ENCODE results near the gene OR2G2. TPM values are rescaled to one million over a fixed set of nuclear protein-coding genes. Genes with fewer than 3 reads are reported as not detected.

Gene OR2G2
- total RNA-seq, 4 donors from 2014 or later, result not detected

DNA sequence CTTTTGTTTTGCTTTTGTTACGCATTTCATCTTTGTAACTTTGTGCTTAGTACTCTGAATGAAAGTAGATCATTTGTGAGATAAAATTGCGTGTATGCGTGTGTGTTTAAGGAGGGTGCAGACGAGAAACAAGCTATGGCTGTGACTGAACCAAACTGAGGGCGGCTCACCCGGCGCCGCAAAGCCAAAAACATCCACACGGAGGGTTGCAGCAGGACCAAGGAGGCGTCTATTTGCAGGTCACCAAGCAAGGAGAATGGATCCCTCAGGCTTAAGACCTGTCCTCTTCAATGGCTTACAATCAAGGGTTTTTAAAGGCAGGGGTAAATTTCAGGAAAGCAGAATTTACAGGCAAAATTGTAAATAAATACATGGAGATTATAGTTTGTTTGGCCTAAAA is 26.4 kb upstream of the OR2G2 start:
- H3K27ac ChIP-seq, result no peak overlapping the region
- H3K9me3 ChIP-seq, result no peaks in the 10 kb centered on the region
- WGBS, 2 donors, result 74 to 75% methylated on average over 10 of the region's 10 CpGs
- no peaks in the 10 kb centered on the region for H3K27me3 ChIP-seq
- no peak for DNase-seq
- intact Hi-C loops (cut with DNase I), result no loop called here
- H3K4me1 ChIP-seq, result no peaks in the 10 kb centered on the region
- no peak overlapping the region for H3K4me3 ChIP-seq (replicated peaks in 1 of 3)
- H3K36me3 ChIP-seq, result no peaks in the 10 kb centered on the region
- TF ChIP-seq, protein P1, sequence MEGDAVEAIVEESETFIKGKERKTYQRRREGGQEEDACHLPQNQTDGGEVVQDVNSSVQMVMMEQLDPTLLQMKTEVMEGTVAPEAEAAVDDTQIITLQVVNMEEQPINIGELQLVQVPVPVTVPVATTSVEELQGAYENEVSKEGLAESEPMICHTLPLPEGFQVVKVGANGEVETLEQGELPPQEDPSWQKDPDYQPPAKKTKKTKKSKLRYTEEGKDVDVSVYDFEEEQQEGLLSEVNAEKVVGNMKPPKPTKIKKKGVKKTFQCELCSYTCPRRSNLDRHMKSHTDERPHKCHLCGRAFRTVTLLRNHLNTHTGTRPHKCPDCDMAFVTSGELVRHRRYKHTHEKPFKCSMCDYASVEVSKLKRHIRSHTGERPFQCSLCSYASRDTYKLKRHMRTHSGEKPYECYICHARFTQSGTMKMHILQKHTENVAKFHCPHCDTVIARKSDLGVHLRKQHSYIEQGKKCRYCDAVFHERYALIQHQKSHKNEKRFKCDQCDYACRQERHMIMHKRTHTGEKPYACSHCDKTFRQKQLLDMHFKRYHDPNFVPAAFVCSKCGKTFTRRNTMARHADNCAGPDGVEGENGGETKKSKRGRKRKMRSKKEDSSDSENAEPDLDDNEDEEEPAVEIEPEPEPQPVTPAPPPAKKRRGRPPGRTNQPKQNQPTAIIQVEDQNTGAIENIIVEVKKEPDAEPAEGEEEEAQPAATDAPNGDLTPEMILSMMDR (IDR thresholded peaks at IDR 0.05), result no peak
- no peak for TF ChIP-seq POLR2A (IDR thresholded peaks at IDR 0.05)

DNA sequence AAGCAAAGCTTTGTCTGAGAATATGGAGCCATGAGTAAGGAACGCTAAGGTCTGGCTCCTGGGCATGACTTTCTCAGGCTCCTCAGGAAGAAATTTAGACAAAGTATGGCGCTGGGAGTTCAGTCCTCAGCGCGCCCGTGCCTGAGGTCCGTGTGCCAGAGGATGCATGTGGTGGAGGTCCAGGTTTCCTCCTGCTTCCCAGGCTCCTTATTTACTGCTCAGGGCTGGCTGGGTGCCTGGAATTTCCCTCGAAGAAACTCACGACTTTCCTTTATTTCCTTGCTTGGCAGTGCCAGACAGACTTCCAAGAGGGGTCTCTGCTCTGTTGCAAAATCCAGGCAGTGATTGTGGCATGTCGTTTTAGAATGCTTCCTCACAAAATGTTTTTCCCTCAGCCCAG is 26.0 kb upstream of the OR2G2 start:
- 45 to 69% methylated on average over 9 of the region's 9 CpGs for WGBS, 2 donors
- Histone ChIP-seq H3K27me3 (no peaks in the 10 kb centered on the region), H3K4me1 (no peaks in the 10 kb centered on the region)

DNA sequence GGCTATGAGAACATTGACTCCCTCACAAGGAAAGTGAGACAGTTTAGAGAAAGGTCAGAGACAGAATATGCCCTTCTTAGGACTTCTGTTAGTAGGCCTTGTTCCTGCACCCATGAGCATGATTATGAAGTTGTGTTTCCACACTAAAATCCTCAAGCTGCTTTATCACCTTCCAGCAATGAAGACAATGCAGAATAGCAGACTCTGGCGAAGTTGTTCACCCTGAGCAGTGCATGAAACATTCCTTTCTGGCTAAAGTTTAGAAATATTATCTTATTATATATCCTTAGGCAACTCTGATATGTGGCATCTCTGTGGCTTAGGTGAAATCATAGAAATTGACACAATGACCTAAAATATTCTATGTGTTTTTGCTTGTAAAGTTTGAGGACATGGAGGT is 13.9 kb upstream of the OR2G2 start:
- no peak overlapping the region for H3K4me3 ChIP-seq (replicated peaks in 1 of 3)
- no peaks in the 10 kb centered on the region for H3K27me3 ChIP-seq
- no peaks in the 10 kb centered on the region for H3K36me3 ChIP-seq
- intact Hi-C loops (cut with DNase I), result no loop called here
- TF ChIP-seq, protein P1 (IDR thresholded peaks at IDR 0.05), result no peak
- TF ChIP-seq POLR2A (IDR thresholded peaks at IDR 0.05), result no peak
- no peaks in the 10 kb centered on the region for H3K4me1 ChIP-seq
- H3K27ac ChIP-seq, result no peak overlapping the region
- no peaks in the 10 kb centered on the region for H3K9me3 ChIP-seq
- no peak for DNase-seq
- 61 to 81% methylated on average over 1 of the region's 1 CpG for WGBS, 2 donors

More for the DNA sequence above, 26.0 kb upstream of the OR2G2 start:
- intact Hi-C loops (cut with DNase I), result no loop called here
- DNase-seq, result no peak
- no peak overlapping the region for H3K4me3 ChIP-seq (replicated peaks in 1 of 3)
- H3K27ac ChIP-seq, result no peak overlapping the region
- H3K9me3 ChIP-seq, result no peaks in the 10 kb centered on the region
- TF ChIP-seq, protein P1 (IDR thresholded peaks at IDR 0.05), result no peak
- no peak for TF ChIP-seq POLR2A (IDR thresholded peaks at IDR 0.05)
- no peaks in the 10 kb centered on the region for H3K36me3 ChIP-seq

DNA sequence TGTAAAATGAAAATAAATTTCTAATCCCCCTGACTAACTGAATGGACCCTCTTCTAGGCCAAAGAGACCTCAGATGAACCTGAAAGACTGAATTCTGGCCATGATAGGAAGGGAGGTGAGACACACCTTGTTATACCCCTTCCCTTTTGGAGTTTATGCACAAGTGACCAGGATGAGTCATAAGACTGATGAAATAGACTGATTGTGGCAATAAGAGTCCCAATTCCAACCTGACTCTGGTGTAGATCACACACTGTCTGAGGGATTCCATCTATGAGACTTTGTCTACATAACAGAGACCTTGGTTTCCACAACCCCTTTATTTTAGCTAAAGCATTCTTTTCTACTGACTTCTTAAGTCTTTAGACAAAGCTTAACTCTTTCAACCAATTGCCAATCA is 13.5 kb upstream of the OR2G2 start:
- Histone ChIP-seq H3K36me3 (no peaks in the 10 kb centered on the region), H3K4me1 (no peaks in the 10 kb centered on the region), H3K9me3 (no peaks in the 10 kb centered on the region), H3K27me3 (no peaks in the 10 kb centered on the region), H3K27ac (no peak overlapping the region), H3K4me3 (replicated peaks in 1 of 3) (no peak overlapping the region)
- TF ChIP-seq, protein P1 (IDR thresholded peaks at IDR 0.05), result no peak
- no peak for TF ChIP-seq POLR2A (IDR thresholded peaks at IDR 0.05)
- intact Hi-C loops (cut with DNase I), result no loop called here
- no peak for DNase-seq

DNA sequence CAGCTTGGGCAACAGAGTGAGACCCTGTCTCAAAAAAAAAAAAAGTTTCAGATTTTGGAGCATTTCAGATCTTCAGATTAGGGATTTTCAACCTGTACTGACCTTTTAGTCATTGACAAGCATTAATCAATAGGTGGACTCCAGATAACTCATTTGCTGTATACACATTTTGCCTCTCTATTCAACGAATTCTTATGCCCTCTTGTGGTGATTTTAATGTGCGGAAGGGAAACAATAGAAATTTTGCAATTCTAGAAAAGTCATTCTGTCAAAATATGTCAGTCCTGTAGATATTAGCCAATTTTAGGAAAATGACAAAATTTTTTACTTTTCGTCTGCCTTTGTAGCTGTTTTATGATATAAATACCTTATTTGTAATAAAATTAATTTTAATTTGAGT is 11.6 kb upstream of the OR2G2 start:
- no peak for DNase-seq
- intact Hi-C loops (cut with DNase I), result no loop called here

More for the DNA sequence above, 11.6 kb upstream of the OR2G2 start:
- Histone ChIP-seq H3K27ac (no peak overlapping the region), H3K9me3 (no peaks in the 10 kb centered on the region), H3K27me3 (no peaks in the 10 kb centered on the region), H3K36me3 (no peaks in the 10 kb centered on the region), H3K4me1 (no peaks in the 10 kb centered on the region), H3K4me3 (replicated peaks in 1 of 3) (no peak overlapping the region)
- no peak for TF ChIP-seq POLR2A (IDR thresholded peaks at IDR 0.05)
- TF ChIP-seq, protein P1 (IDR thresholded peaks at IDR 0.05), result peak in 1 of 6 experiments; percentile 30
- WGBS, 2 donors, result 54 to 59% methylated on average over 3 of the region's 3 CpGs

Measured in thyroid gland (tissue), 4 donors.